Head of caudate nucleus (tissue), 42 donors: ENCODE data around the gene CDC7.

ENCODE experiments used
- DNase-seq, 42 donors: peaks; one replicate each; pipeline versions ENCODE4 v3.0.0 to v3.0.0-alpha.2; 2020 to 2021; ENCODE audit warnings: mixed read lengths in 7 of 42
- intact Hi-C: fragments of 100-400 bp; cut with DNase I; formaldehyde crosslinking; loops from one replicate; pipeline ENCODE4 v1.15.0; 2022

Gene CDC7

GRCh38 chr1:91540910-91541309 lies 40.3 kb downstream of the CDC7 start:
- DNase-seq = no peak
- intact Hi-C loops = no loop called here

- no peak for DNase-seq
- intact Hi-C loops = no loop called here
Measured at GRCh38 chr1:91541918-91542533, 41.4 kb downstream of the CDC7 start.

- intact Hi-C loops = no loop called here
- DNase-seq = no peak
Measured at GRCh38 chr1:91545506-91546300, 45.1 kb downstream of the CDC7 start.

- DNase-seq = no peak
- intact Hi-C loops = no loop called here
Measured at GRCh38 chr1:91546301-91546581, 45.6 kb downstream of the CDC7 start.

GRCh38 chr1:91546876-91547275 lies 46.2 kb downstream of the CDC7 start:
- DNase-seq = no peak
- intact Hi-C loops = no loop called here

GRCh38 chr1:91548376-91549040 lies 47.9 kb downstream of the CDC7 start:
- intact Hi-C loops = no loop called here
- DNase-seq = no peak

GRCh38 chr1:91549041-91549735 lies 48.5 kb downstream of the CDC7 start:
- intact Hi-C loops = no loop called here
- no peak for DNase-seq

- DNase-seq = no peak
- intact Hi-C loops = no loop called here
Measured at GRCh38 chr1:91550961-91551360, 50.3 kb downstream of the CDC7 start.

- DNase-seq = no peak
- intact Hi-C loops = no loop called here
Measured at GRCh38 chr1:91552091-91552490, 51.4 kb downstream of the CDC7 start.

GRCh38 chr1:91552596-91552995 lies 51.9 kb downstream of the CDC7 start:
- intact Hi-C loops = no loop called here
- peak in 1 of 42 donors; percentile 21 for DNase-seq

- intact Hi-C loops = no loop called here
- DNase-seq = peak in 16 of 42 donors; percentile 19 to 73 (median 36)
Measured at GRCh38 chr1:91553177-91553591, 52.5 kb downstream of the CDC7 start.

GRCh38 chr1:91555074-91555730 lies 54.6 kb downstream of the CDC7 start:
- intact Hi-C loops = no loop called here
- DNase-seq = no peak

GRCh38 chr1:91555821-91556531 lies 55.3 kb downstream of the CDC7 start:
- peak in 1 of 42 donors; percentile 12 for DNase-seq
- intact Hi-C loops = no loop called here

GRCh38 chr1:91556556-91556955 lies 55.9 kb downstream of the CDC7 start:
- peak in 1 of 42 donors; percentile 18 for DNase-seq
- intact Hi-C loops = no loop called here

- DNase-seq = peak in 1 of 42 donors; percentile 27
Measured at GRCh38 chr1:91557039-91557690, 56.5 kb downstream of the CDC7 start.

GRCh38 chr1:91557826-91558225 lies 57.2 kb downstream of the CDC7 start:
- intact Hi-C loops = no loop called here
- DNase-seq = no peak

More at GRCh38 chr1:91557039-91557690, 56.5 kb downstream of the CDC7 start:
- intact Hi-C loops = no loop called here

GRCh38 chr1:91559046-91559750 lies 58.5 kb downstream of the CDC7 start:
- no peak for DNase-seq
- intact Hi-C loops = no loop called here
